ENCODE results near the gene PER2. TPM values are rescaled to one million over a fixed set of nuclear protein-coding genes. Genes with fewer than 3 reads are reported as not detected.

PER2 gene
- total and polyA plus RNA-seq, 9 of the 15 experiments (the other 6 are each of a cell fraction or from before 2014, with no cell fraction given): 1.1 to 10.3 (median 2.9) TPM

GRCh38 chr2:238313289-238313990, 25.0 kb upstream of the PER2 start:
- Histone ChIP-seq H2AFZ (ENCODE audit: low read depth, low read length) (no peak overlapping the region), H4K20me1 (replicated peaks; ENCODE audit: control insufficient read depth, insufficient read depth, low read length) (no peaks in the 10 kb centered on the region), H3K27ac (ENCODE audit: extremely low read depth, low read depth, low read length) (no peak overlapping the region), H3K79me2 (ENCODE audit: control insufficient read depth, insufficient read depth, low read length) (no peaks in the 10 kb centered on the region), H3K9me3 (replicated peaks; ENCODE audit: control insufficient read depth, insufficient read depth, low read depth, low read length) (no peaks in the 10 kb centered on the region), H3K4me1 (replicated peaks in 1 of 2; ENCODE audit: control insufficient read depth in 2 of 2, insufficient read depth in 2 of 2, low read length in 2 of 2) (peaks cover 0 to 6% of the 10 kb centered on the region in 2 experiments; a peak in 1 of 5 replicates), H3K9ac (ENCODE audit: insufficient read depth in 1 of 2, low read depth in 2 of 2, low read length in 2 of 2) (no peak overlapping the region), H3K27me3 (ENCODE audit: control insufficient read depth in 2 of 2, insufficient read depth in 2 of 2, low read length in 2 of 2) (peaks cover 3 to 17% of the 10 kb centered on the region in 2 experiments; a peak in 3 of 5 replicates), H3K4me3 (no peak overlapping the region), H3K4me2 (ENCODE audit: insufficient read depth, low read length) (no peak overlapping the region), H3K36me3 (ENCODE audit: control insufficient read depth, insufficient read depth, low read length) (no peaks in the 10 kb centered on the region), H3K9me1 (ENCODE audit: control insufficient read depth, insufficient read depth, low read length) (no peaks in the 10 kb centered on the region)
- in situ Hi-C loops (cut with MboI) (no loop called here), intact Hi-C loops (cut with micrococcal nuclease) (no loop called here)
- ATAC-seq (no peak), FAIRE-seq (no peak), DNase-seq (ENCODE audit: extremely low read depth in 1 of 4, low spot score in 3 of 4) (no peak)
- ChIA-PET POLR2A (interaction anchor here (0.6 to 1.1 kb wide), 2 partner anchors 9 to 11 kb away, joined by 4 to 5 read pairs; no protein-coding TSS in a partner anchor), CTCF (ENCODE audit: low intra/inter-chr PET ratio) (no interaction called here)
- 7% methylated on average over 5 of the region's 8 CpGs for WGBS (ENCODE audit: insufficient coverage, low coverage, missing lambda C conversion rate)
- no TSS peak for BruUV-seq (replicated peaks)
- TF ChIP-seq SNRNP70 (optimal IDR thresholded peaks at IDR 0.05; ENCODE audit: low read depth, low read length): no peak
- TF ChIP-seq ZNF76 (CRISPR knock-in tag; IDR thresholded peaks at IDR 0.05; ENCODE audit: borderline replicate concordance): no peak
- no peak for TF ChIP-seq USF1 (CRISPR knock-in tag; IDR thresholded peaks at IDR 0.05)
- no peak for TF ChIP-seq IFI16 (CRISPR knock-in tag; IDR thresholded peaks at IDR 0.05)
- no peak for TF ChIP-seq RFX5 (IDR thresholded peaks at IDR 0.05; ENCODE audit: low read depth, low read length)
- no peak for TF ChIP-seq LCOR (CRISPR knock-in tag; IDR thresholded peaks at IDR 0.05)
- TF ChIP-seq CHD7 (IDR thresholded peaks at IDR 0.05; ENCODE audit: low read depth, low read length): no peak
- TF ChIP-seq NUFIP1 (IDR thresholded peaks at IDR 0.05; ENCODE audit: partially characterized antibody): no peak
- no peak for TF ChIP-seq LARP7 (IDR thresholded peaks at IDR 0.05)

All from K562 (cell line).